GM10266 (cell line): ENCODE results near the gene TANK.

ENCODE experiments used
- DNase-seq: peaks from one replicate; pipeline ENCODE4 v3.0.0; 2012; ENCODE audit errors: extremely low spot score
- CTCF ChIP-seq: IDR thresholded peaks from 2 replicates; pipeline ENCODE4 v1.5.1; 2012; ENCODE audit warnings: mild to moderate bottlenecking, low read depth; ENCODE audit not compliant: control insufficient read depth, insufficient read depth; ENCODE audit errors: missing control alignments

Gene TANK

GRCh38 chr2:161134547-161135518, 25.4 kb upstream of the TANK start:
- no peak for TF ChIP-seq CTCF
- no peak for DNase-seq

- no peak for TF ChIP-seq CTCF
- no peak for DNase-seq
Observed at GRCh38 chr2:161135951-161136593, 24.2 kb upstream of the TANK start.

GRCh38 chr2:161136696-161137324, 23.4 kb upstream of the TANK start:
- TF ChIP-seq CTCF, result no peak
- peak; percentile 57 for DNase-seq

- DNase-seq, result no peak
- no peak for TF ChIP-seq CTCF
Observed at GRCh38 chr2:161138429-161138828, 21.8 kb upstream of the TANK start.

- no peak for TF ChIP-seq CTCF
- DNase-seq, result no peak
Observed at GRCh38 chr2:161139098-161139987, 20.9 kb upstream of the TANK start.

GRCh38 chr2:161141033-161141432, 19.2 kb upstream of the TANK start:
- DNase-seq, result no peak
- no peak for TF ChIP-seq CTCF
